Heart left ventricle (tissue), 16 donors: ENCODE data around the gene SMCHD1. TPM values are rescaled to one million over a fixed set of nuclear protein-coding genes. Genes with fewer than 3 reads are reported as not detected.

Experiments
- ATAC-seq, 4 donors: fragments of 200-7000 bp; cut with Tn5 transposase; one replicate each; pipeline ENCODE4 v1.9.1; 2020 to 2022; ENCODE audit warnings: moderate library complexity in 4 of 4, mild to moderate bottlenecking in 3 of 4, moderate number of reproducible peaks in 1 of 4
- DNase-seq, 5 donors: peaks; one replicate each; pipeline ENCODE4 v3.0.0-alpha.2; 2020
- H3K27ac ChIP-seq, 12 donors: fragments of 200-600 bp; sonication (generic) in 4 of 12; one replicate each; pipeline versions ENCODE4 v1.5.0 to v1.8.0; 2016 to 2022; ENCODE audit warnings: mild to moderate bottlenecking in 2 of 12
- H3K27me3 ChIP-seq, 9 donors: fragments of 200-600 bp; sonication (generic) in 2 of 9; one replicate each; pipeline versions ENCODE4 v1.5.1 to v1.8.0; 2016 to 2022; ENCODE audit warnings: mild to moderate bottlenecking in 3 of 9
- H3K36me3 ChIP-seq, 9 donors: fragments of 200-600 bp; sonication (generic) in 2 of 9; one replicate each; pipeline versions ENCODE4 v1.5.0 to v1.8.0; 2018 to 2022; ENCODE audit warnings: mild to moderate bottlenecking in 2 of 9
- H3K4me1 ChIP-seq, 12 donors: fragments of 200-600 bp; sonication (generic) in 4 of 12; one replicate each; pipeline versions ENCODE4 v1.5.0 to v1.8.0; 2016 to 2022; ENCODE audit warnings: mild to moderate bottlenecking in 3 of 12
- H3K4me3 ChIP-seq, 12 donors: fragments of 200-600 bp; sonication (generic) in 4 of 12; one replicate each; pipeline versions ENCODE4 v1.5.0 to v1.8.0; 2017 to 2022; ENCODE audit warnings: mild to moderate bottlenecking in 9 of 12, moderate library complexity in 4 of 12
- H3K9me3 ChIP-seq, 12 donors: fragments of 200-600 bp; sonication (generic) in 4 of 12; one replicate each; pipeline versions ENCODE4 v1.5.0 to v1.8.0; 2016 to 2022; ENCODE audit warnings: mild to moderate bottlenecking in 1 of 12
- CTCF ChIP-seq, 12 donors: fragments of 200-600 bp; sonication (generic) in 4 of 12; IDR thresholded peaks; one replicate each; pipeline versions ENCODE4 v1.5.0 to v1.8.0; 2018 to 2022; ENCODE audit warnings: antibody characterized with exemption in 12 of 12, mild to moderate bottlenecking in 5 of 12
- POLR2A ChIP-seq, 2 donors: fragments of 450-650 bp; IDR thresholded peaks; one replicate each; pipeline ENCODE4 v1.6.1; 2017; ENCODE audit warnings: antibody characterized with exemption in 2 of 2, mild to moderate bottlenecking in 2 of 2, moderate library complexity in 2 of 2
- WGBS, 4 donors: extraction: QIAGEN DNeasy Blood & Tissue Kit in 2 of 4; methylation state at CpG; one replicate each; pipeline versions ENCODE4 v1.1.5 to v1.1.7; 2013 to 2018; 5-methylcytosine and 5-hydroxymethylcytosine counted together
- intact Hi-C, 10 donors: fragments of 100-400 bp; cut with DNase I; formaldehyde crosslinking; loops; one replicate each; pipeline versions ENCODE4 v1.11.1 to v1.14.2; 2022
- polyA plus RNA-seq, 2 donors: library from polyadenylated mRNA; stranded (reverse); fragments of 200-250 nt; gene quantifications; one replicate each; pipeline ENCODE4 v1.2.3, GENCODE V29; 2013
- total RNA-seq, 9 donors: library from RNA; depleted of rRNA in 2 of 9; stranded (reverse); fragments of >200 nt in 2 of 9; fragmentation: NEBNext Ultra II Directional in 3 of 9; extraction: Animal tissue kit (Norgen Biotek cat#: 25700) in 3 of 9; gene quantifications; one replicate each; pipeline versions ENCODE4 v1.1.0 to v1.2.4, GENCODE V29; 2016 to 2023
- donor health status: ischemic (EF 13 %, LVEDD 7.1; RV severe dilation, severe dysfunction).
- donor health status: healthy with polysubstance abuse.
- donor health status: DM: no; HTN: yes; CAD: no.
- donor health status: DM: no; HTN: no; CAD: no.
- donor health status: ischemic (EF 25% LVEDD 6.9; RV normal size, moderate dysfunction).
- donor health status: ischemic (EF 25% LVEDD 5.7; RV mildly dilated, moderate dysfunction).
- donor health status: healthy.
- donor health status: DM: yes; HTN: yes; CAD: no.
- donor health status: ischemic (EF 35%, LVEDD 5.7; RV mildly dilated, moderate dysfunction).
- donor health status: nonischemic (EF 11% LVEDD 7.7; RV severe dilation, severe dysfunction).
- donor health status: DM: yes; HTN: yes; CAD: no.
- donor health status: PGD.
- donor health status: ischemic (EF 29% LVEDD 5.4; RV normal size, mild dysfunction).
- donor health status: nonischemic (EF 23%, LVEDD 6.1; RV moderate dilation, normal function).

The SMCHD1 gene
- total and polyA plus RNA-seq, 11 donors = 5.7 to 45.9 (median 28.6) TPM

- 52 to 60% (median 53%) methylated on average over 3 of the region's 3 CpGs for WGBS, 4 donors
- intact Hi-C loops = no loop called here
- TF ChIP-seq POLR2A (IDR thresholded peaks at IDR 0.05) (no peak), CTCF (IDR thresholded peaks at IDR 0.05) (no peak)
- Histone ChIP-seq H3K4me3 (no peak overlapping the region), H3K9me3 (peaks cover 0 to under 1% (median 0%) of the 10 kb centered on the region in 12 donors), H3K36me3 (peaks cover 0 to 100% (median 91%) of the 10 kb centered on the region in 9 donors), H3K27me3 (no peaks in the 10 kb centered on the region), H3K27ac (no peak overlapping the region), H3K4me1 (peaks cover 0 to 3% (median 0%) of the 10 kb centered on the region in 12 donors)
- ATAC-seq (no peak), DNase-seq (no peak)
These were observed 37.0 kb downstream of the SMCHD1 start for GRCh38 chr18:2692508-2692907.

- peaks cover 0 to 100% (median 98%) of the 10 kb centered on the region in 9 donors for H3K36me3 ChIP-seq
- H3K4me3 ChIP-seq = no peak overlapping the region
- no peaks in the 10 kb centered on the region for H3K9me3 ChIP-seq
- no peak overlapping the region for H3K27ac ChIP-seq
- DNase-seq (no peak), ATAC-seq (no peak)
- WGBS, 4 donors = 77 to 85% (median 80%) methylated on average over 4 of the region's 4 CpGs
- H3K4me1 ChIP-seq = peaks cover 0 to 3% (median 0%) of the 10 kb centered on the region in 12 donors
- no peaks in the 10 kb centered on the region for H3K27me3 ChIP-seq
- TF ChIP-seq CTCF (IDR thresholded peaks at IDR 0.05) (no peak), POLR2A (IDR thresholded peaks at IDR 0.05) (no peak)
- intact Hi-C loops = no loop called here
These were observed 41.7 kb downstream of the SMCHD1 start for GRCh38 chr18:2697184-2697583.

- no peak overlapping the region for H3K27ac ChIP-seq
- DNase-seq (no peak), ATAC-seq (no peak)
- no peaks in the 10 kb centered on the region for H3K4me1 ChIP-seq
- TF ChIP-seq CTCF (IDR thresholded peaks at IDR 0.05) = no peak
- TF ChIP-seq POLR2A (IDR thresholded peaks at IDR 0.05) = no peak
- H3K9me3 ChIP-seq = no peaks in the 10 kb centered on the region
- H3K27me3 ChIP-seq = no peaks in the 10 kb centered on the region
- no peak overlapping the region for H3K4me3 ChIP-seq
- 62 to 67% (median 65%) methylated on average over 3 of the region's 3 CpGs for WGBS, 4 donors
- H3K36me3 ChIP-seq = peaks cover 0 to 100% (median 100%) of the 10 kb centered on the region in 9 donors
- intact Hi-C loops = no loop called here
These were observed 43.5 kb downstream of the SMCHD1 start for GRCh38 chr18:2699001-2699400.

GRCh38 chr18:2704541-2704940, 49.0 kb downstream of the SMCHD1 start:
- intact Hi-C loops = loop anchor here in 1 of 10 donors (10.0 kb wide), 1 partner anchor 60 kb away; no protein-coding TSS in a partner anchor
- ATAC-seq = no peak
- WGBS, 4 donors = 90 to 94% (median 93%) methylated on average over 2 of the region's 2 CpGs

More at GRCh38 chr18:2704541-2704940, 49.0 kb downstream of the SMCHD1 start:
- no peaks in the 10 kb centered on the region for H3K27me3 ChIP-seq
- TF ChIP-seq CTCF (IDR thresholded peaks at IDR 0.05) (no peak), POLR2A (IDR thresholded peaks at IDR 0.05) (no peak)
- no peak overlapping the region for H3K27ac ChIP-seq
- no peak overlapping the region for H3K4me3 ChIP-seq
- DNase-seq = no peak
- no peaks in the 10 kb centered on the region for H3K4me1 ChIP-seq
- peaks cover 0 to 100% (median 98%) of the 10 kb centered on the region in 9 donors for H3K36me3 ChIP-seq
- no peaks in the 10 kb centered on the region for H3K9me3 ChIP-seq
